ENCODE measurements around the gene STAP2. TPM values are rescaled to one million over a fixed set of nuclear protein-coding genes. Genes with fewer than 3 reads are reported as not detected.

The STAP2 gene
- total RNA-seq, 1 donor from 2014 or later, result 6.8 TPM

DNA sequence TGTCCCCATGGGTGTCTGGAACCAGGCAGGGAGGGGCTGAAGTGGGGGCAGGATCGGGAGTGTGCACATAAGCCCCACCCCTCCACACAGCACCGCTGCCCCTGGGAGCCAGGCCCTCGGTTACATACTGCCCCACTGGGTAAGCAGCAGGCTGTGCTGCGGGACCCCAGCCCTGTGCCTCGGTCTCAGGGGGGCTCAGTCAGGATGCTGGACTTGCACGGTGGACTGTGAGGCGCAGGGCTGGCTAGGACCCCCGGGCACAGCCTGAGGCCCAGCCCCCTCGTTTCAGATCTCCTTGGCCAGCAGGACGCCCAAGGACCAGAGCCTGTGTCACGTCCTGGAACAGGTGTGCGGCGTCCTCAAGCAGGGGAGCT, 21.0 kb upstream of the STAP2 start:
- H4K20me1 ChIP-seq (ENCODE audit: low read depth), result peaks cover 13% of the 10 kb centered on the region
- no peak overlapping the region for H3K4me2 ChIP-seq
- Mint-ChIP-seq H3K36me3 (peaks cover 4% of the 10 kb centered on the region), H3K27me3 (ENCODE audit: insufficient read depth, low read depth) (peaks cover 8% of the 10 kb centered on the region), H3K9me3 (no peaks in the 10 kb centered on the region), H3K4me3 (no peak overlapping the region), H3K27ac (no peak overlapping the region), H3K4me1 (peaks cover 6% of the 10 kb centered on the region)
- H3K36me3 ChIP-seq, result no peaks in the 10 kb centered on the region
- no peak overlapping the region for H3K9ac ChIP-seq
- no peaks in the 10 kb centered on the region for H3K79me2 ChIP-seq (ENCODE audit: low read depth)
- H3F3A ChIP-seq (ENCODE audit: low read depth), result peaks cover 43% of the 10 kb centered on the region
- no peak for DNase-seq (ENCODE audit: low spot score)
- no peaks in the 10 kb centered on the region for H3K27me3 ChIP-seq
- no peak overlapping the region for H2AFZ ChIP-seq (replicated peaks)
- H3K4me3 ChIP-seq, result no peak overlapping the region
- H3K4me1 ChIP-seq, result peaks cover 7% of the 10 kb centered on the region
- H3K27ac ChIP-seq, result peak overlapping the region; percentile 78
- TF ChIP-seq EZH2phosphoT487 (IDR thresholded peaks at IDR 0.05) (no peak), EZH2 (IDR thresholded peaks at IDR 0.05) (no peak)
- TF ChIP-seq, protein P1, sequence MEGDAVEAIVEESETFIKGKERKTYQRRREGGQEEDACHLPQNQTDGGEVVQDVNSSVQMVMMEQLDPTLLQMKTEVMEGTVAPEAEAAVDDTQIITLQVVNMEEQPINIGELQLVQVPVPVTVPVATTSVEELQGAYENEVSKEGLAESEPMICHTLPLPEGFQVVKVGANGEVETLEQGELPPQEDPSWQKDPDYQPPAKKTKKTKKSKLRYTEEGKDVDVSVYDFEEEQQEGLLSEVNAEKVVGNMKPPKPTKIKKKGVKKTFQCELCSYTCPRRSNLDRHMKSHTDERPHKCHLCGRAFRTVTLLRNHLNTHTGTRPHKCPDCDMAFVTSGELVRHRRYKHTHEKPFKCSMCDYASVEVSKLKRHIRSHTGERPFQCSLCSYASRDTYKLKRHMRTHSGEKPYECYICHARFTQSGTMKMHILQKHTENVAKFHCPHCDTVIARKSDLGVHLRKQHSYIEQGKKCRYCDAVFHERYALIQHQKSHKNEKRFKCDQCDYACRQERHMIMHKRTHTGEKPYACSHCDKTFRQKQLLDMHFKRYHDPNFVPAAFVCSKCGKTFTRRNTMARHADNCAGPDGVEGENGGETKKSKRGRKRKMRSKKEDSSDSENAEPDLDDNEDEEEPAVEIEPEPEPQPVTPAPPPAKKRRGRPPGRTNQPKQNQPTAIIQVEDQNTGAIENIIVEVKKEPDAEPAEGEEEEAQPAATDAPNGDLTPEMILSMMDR (IDR thresholded peaks at IDR 0.05), result no peak
- H3K9me3 ChIP-seq (ENCODE audit: low read depth), result no peaks in the 10 kb centered on the region

DNA sequence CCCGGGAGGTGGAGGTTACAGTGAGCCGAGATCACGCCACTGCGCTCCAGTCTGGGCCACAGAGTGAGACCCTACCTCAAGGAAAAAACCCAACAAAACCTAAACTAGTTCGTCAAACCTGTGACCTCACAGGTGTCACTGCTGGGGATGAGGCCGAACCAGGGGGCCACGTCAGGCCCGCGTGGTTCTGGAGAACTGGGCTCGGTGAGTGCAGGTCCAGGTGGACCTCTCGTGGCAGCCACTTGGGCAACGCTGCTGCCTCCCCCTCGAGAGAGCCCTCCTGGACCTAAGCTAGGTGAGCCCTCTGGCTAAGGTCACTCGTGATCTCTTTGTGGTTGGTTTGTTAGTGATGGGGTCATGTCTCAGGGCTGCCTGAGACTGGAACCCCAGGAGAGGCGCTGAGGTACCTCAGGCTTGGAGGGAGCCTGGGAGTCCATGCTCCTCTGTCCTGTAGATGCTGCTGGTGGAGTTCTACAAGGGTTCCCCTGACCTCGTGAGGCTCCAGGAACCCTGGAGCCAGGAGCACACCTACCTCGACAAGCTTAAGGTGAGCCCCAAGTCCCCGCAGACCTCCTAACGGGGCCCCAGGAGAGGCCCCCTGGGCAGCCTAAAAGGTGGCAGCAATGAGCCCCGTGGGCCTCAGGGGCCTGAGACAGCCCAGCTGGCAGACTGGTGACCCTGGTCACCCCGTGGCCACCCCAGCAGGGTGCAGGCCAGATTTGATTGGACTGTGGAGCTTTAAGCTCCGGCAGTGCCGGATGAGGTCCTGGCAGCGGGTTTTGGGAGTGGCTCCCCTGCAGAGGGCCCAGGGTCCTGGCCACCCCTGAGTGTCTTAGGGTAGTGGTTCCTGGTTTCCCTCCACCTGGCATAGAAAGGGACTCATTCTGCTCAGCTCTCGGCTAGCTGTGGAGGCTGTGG, 20.3 kb upstream of the STAP2 start:
- H3K9me3 Mint-ChIP-seq, result no peaks in the 10 kb centered on the region
- no peak for DNase-seq (ENCODE audit: low spot score)
- H3K79me2 ChIP-seq (ENCODE audit: low read depth), result no peaks in the 10 kb centered on the region
- H3F3A ChIP-seq (ENCODE audit: low read depth), result peaks cover 37% of the 10 kb centered on the region
- peaks cover 13% of the 10 kb centered on the region for H4K20me1 ChIP-seq (ENCODE audit: low read depth)
- peak overlapping the region; percentile 78 for H3K27ac ChIP-seq
- H3K36me3 ChIP-seq, result no peaks in the 10 kb centered on the region
- no peak overlapping the region for H3K4me3 Mint-ChIP-seq
- H3K27me3 Mint-ChIP-seq (ENCODE audit: insufficient read depth, low read depth), result peaks cover 8% of the 10 kb centered on the region
- no peak overlapping the region for H3K9ac ChIP-seq
- no peak for TF ChIP-seq EZH2 (IDR thresholded peaks at IDR 0.05)
- peaks cover 6% of the 10 kb centered on the region for H3K4me1 Mint-ChIP-seq
- peak overlapping the region; percentile 90 for H3K27ac Mint-ChIP-seq
- H2AFZ ChIP-seq (replicated peaks), result no peak overlapping the region
- H3K4me2 ChIP-seq, result no peak overlapping the region
- peaks cover 4% of the 10 kb centered on the region for H3K36me3 Mint-ChIP-seq
- no peaks in the 10 kb centered on the region for H3K27me3 ChIP-seq
- H3K4me1 ChIP-seq, result peaks cover 7% of the 10 kb centered on the region
- H3K4me3 ChIP-seq, result no peak overlapping the region
- H3K9me3 ChIP-seq (ENCODE audit: low read depth), result no peaks in the 10 kb centered on the region

DNA sequence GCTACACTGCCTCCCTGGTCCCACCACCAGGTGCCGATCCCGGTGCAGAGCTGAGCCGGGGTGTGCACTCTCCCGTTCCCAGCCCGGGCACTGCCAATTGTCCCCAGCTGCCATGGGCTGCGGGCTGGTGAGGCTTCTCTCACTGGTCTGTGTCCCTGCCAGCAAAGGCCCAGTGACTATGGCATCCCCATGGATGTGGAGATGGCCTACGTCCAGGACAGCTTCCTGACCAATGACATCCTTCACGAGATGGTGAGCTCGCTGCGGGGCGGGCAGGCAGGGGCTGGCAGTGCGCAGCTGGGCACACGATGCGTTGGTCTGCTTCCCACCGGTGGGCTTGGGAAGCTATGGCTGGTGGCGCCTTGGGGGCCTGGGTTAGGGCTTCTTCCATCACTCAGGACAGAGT, 19.3 kb upstream of the STAP2 start:
- Mint-ChIP-seq H3K27me3 (ENCODE audit: insufficient read depth, low read depth) (peaks cover 8% of the 10 kb centered on the region), H3K9me3 (no peaks in the 10 kb centered on the region), H3K4me3 (no peak overlapping the region), H3K36me3 (peaks cover 2% of the 10 kb centered on the region), H3K27ac (no peak overlapping the region), H3K4me1 (peaks cover 6% of the 10 kb centered on the region)
- Histone ChIP-seq H3K9ac (no peak overlapping the region), H2AFZ (replicated peaks) (no peak overlapping the region), H3K4me2 (no peak overlapping the region), H3K79me2 (ENCODE audit: low read depth) (no peaks in the 10 kb centered on the region), H3K36me3 (no peaks in the 10 kb centered on the region), H3K27me3 (no peaks in the 10 kb centered on the region), H3K4me1 (peaks cover 7% of the 10 kb centered on the region), H3K9me3 (ENCODE audit: low read depth) (no peaks in the 10 kb centered on the region), H4K20me1 (ENCODE audit: low read depth) (peaks cover 9% of the 10 kb centered on the region), H3K27ac (no peak overlapping the region), H3K4me3 (no peak overlapping the region), H3F3A (ENCODE audit: low read depth) (peaks cover 29% of the 10 kb centered on the region)
- DNase-seq (ENCODE audit: low spot score), result no peak
- TF ChIP-seq EZH2 (IDR thresholded peaks at IDR 0.05) (no peak), EZH2phosphoT487 (IDR thresholded peaks at IDR 0.05) (no peak)
- TF ChIP-seq, protein P1 (IDR thresholded peaks at IDR 0.05), result no peak

Measured in neural progenitor cell (in vitro differentiated cells).